OCI-LY1 (cell line): ENCODE data around the gene SETSIP.

ENCODE experiments used
- H2AFZ ChIP-seq: fragments of 200-600 bp; sonication (generic), shearing (Covaris generic); 2 replicates; pipeline ENCODE4 v1.6.0; 2014; ENCODE audit warnings: antibody characterized with exemption, mild to moderate bottlenecking, low read length
- H3F3A ChIP-seq: fragments of 200-600 bp; sonication (generic), shearing (Covaris generic); 2 replicates; pipeline ENCODE4 v1.6.0; 2014; ENCODE audit warnings: mild to moderate bottlenecking, antibody characterized with exemption, low read length, moderate library complexity; ENCODE audit not compliant: insufficient read depth
- H3K27ac ChIP-seq: fragments of 200-600 bp; sonication (generic); 2 replicates; pipeline ENCODE4 v1.5.1; 2014; ENCODE audit warnings: low read length, mixed run types, mild to moderate bottlenecking, low read depth; ENCODE audit not compliant: poor library complexity, severe bottlenecking
- H3K27me3 ChIP-seq: fragments of 200-600 bp; sonication (generic); 2 replicates; pipeline ENCODE4 v1.6.0; 2014; ENCODE audit warnings: antibody characterized with exemption, mild to moderate bottlenecking, low read length, moderate library complexity; ENCODE audit not compliant: insufficient read depth
- H3K36me3 ChIP-seq: fragments of 200-600 bp; sonication (generic); 2 replicates; pipeline ENCODE4 v1.6.1; 2014; ENCODE audit warnings: mild to moderate bottlenecking, antibody characterized with exemption, low read length, moderate library complexity, mixed read lengths; ENCODE audit not compliant: insufficient read depth
- H3K4me1 ChIP-seq: fragments of 200-600 bp; sonication (generic); 2 replicates; pipeline ENCODE4 v1.5.1; 2014; ENCODE audit warnings: mild to moderate bottlenecking, low read length, moderate library complexity; ENCODE audit not compliant: insufficient read depth, severe bottlenecking
- H3K4me2 ChIP-seq: fragments of 200-600 bp; sonication (generic), shearing (Covaris generic); 2 replicates; pipeline ENCODE4 v1.6.1; 2014; ENCODE audit warnings: low read length
- H3K4me3 ChIP-seq: fragments of 200-600 bp; sonication (generic); 2 replicates; pipeline ENCODE4 v1.5.1; 2014; ENCODE audit warnings: low read length, low read depth, mild to moderate bottlenecking, mixed read lengths; ENCODE audit not compliant: poor library complexity, severe bottlenecking
- H3K79me2 ChIP-seq: fragments of 200-600 bp; shearing (Covaris generic); 2 replicates; pipeline ENCODE4 v1.6.1; 2016; ENCODE audit warnings: mixed run types, low read length, mixed read lengths; ENCODE audit not compliant: insufficient read depth
- H3K9ac ChIP-seq: fragments of 200-600 bp; sonication (generic), shearing (Covaris generic); 2 replicates; pipeline ENCODE4 v1.6.1; 2014; ENCODE audit warnings: mild to moderate bottlenecking, low read length, mixed read lengths
- H3K9me2 ChIP-seq: fragments of 200-600 bp; sonication (generic), shearing (Covaris generic); 2 replicates; pipeline ENCODE4 v1.6.1; 2014; ENCODE audit warnings: low read depth, mild to moderate bottlenecking, low read length, mixed read lengths
- H3K9me3 ChIP-seq: fragments of 200-600 bp; shearing (Covaris generic); 2 replicates; pipeline ENCODE4 v1.6.1; 2014; ENCODE audit warnings: low read length, mixed read lengths
- H4K20me1 ChIP-seq: fragments of 200-600 bp; sonication (generic), shearing (Covaris generic); 2 replicates; pipeline ENCODE4 v1.6.0; 2016; ENCODE audit warnings: mild to moderate bottlenecking, low read length; ENCODE audit not compliant: insufficient read depth
- EZH2 ChIP-seq: fragments of 200-600 bp; sonication (generic), shearing (Covaris generic); IDR thresholded peaks from 2 replicates; pipeline ENCODE4 v1.8.0; 2017; ENCODE audit warnings: borderline replicate concordance, mixed run types, mild to moderate bottlenecking, antibody characterized with exemption, low read length, moderate library complexity, mixed read lengths
- TF ChIP-seq, protein P1 (sequence below): fragments of 200-600 bp; sonication (generic), shearing (Covaris generic); IDR thresholded peaks from 2 replicates; pipeline ENCODE4 v1.5.1; 2017; ENCODE audit warnings: mild to moderate bottlenecking, antibody characterized with exemption, low read length, moderate library complexity, mixed read lengths

The SETSIP gene

GRCh38 chr1:92065042-92065441 is 10.2 kb downstream of the SETSIP start:
- Histone ChIP-seq H2AFZ (no peak overlapping the region), H3K9me3 (no peaks in the 10 kb centered on the region), H3K27me3 (no peaks in the 10 kb centered on the region), H4K20me1 (no peaks in the 10 kb centered on the region), H3K79me2 (no peaks in the 10 kb centered on the region), H3K27ac (no peak overlapping the region), H3K4me2 (no peak overlapping the region), H3K9me2 (no peaks in the 10 kb centered on the region), H3K36me3 (no peaks in the 10 kb centered on the region), H3K4me1 (no peaks in the 10 kb centered on the region), H3K9ac (no peak overlapping the region), H3K4me3 (no peak overlapping the region), H3F3A (no peaks in the 10 kb centered on the region)
- TF ChIP-seq, protein P1, sequence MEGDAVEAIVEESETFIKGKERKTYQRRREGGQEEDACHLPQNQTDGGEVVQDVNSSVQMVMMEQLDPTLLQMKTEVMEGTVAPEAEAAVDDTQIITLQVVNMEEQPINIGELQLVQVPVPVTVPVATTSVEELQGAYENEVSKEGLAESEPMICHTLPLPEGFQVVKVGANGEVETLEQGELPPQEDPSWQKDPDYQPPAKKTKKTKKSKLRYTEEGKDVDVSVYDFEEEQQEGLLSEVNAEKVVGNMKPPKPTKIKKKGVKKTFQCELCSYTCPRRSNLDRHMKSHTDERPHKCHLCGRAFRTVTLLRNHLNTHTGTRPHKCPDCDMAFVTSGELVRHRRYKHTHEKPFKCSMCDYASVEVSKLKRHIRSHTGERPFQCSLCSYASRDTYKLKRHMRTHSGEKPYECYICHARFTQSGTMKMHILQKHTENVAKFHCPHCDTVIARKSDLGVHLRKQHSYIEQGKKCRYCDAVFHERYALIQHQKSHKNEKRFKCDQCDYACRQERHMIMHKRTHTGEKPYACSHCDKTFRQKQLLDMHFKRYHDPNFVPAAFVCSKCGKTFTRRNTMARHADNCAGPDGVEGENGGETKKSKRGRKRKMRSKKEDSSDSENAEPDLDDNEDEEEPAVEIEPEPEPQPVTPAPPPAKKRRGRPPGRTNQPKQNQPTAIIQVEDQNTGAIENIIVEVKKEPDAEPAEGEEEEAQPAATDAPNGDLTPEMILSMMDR: peak; percentile 9; the same call in 1 of the 2 replicates
- TF ChIP-seq EZH2: no peak

- H3K9me2 ChIP-seq: no peaks in the 10 kb centered on the region
- H2AFZ ChIP-seq: no peak overlapping the region
- no peaks in the 10 kb centered on the region for H3K4me1 ChIP-seq
- H3F3A ChIP-seq: no peaks in the 10 kb centered on the region
- no peak overlapping the region for H3K4me2 ChIP-seq
- H3K9ac ChIP-seq: no peak overlapping the region
- H3K36me3 ChIP-seq: no peaks in the 10 kb centered on the region
- H3K9me3 ChIP-seq: no peaks in the 10 kb centered on the region
- TF ChIP-seq EZH2: no peak
- TF ChIP-seq, protein P1: no peak
- H3K79me2 ChIP-seq: no peaks in the 10 kb centered on the region
- H3K27ac ChIP-seq: no peak overlapping the region
- no peaks in the 10 kb centered on the region for H4K20me1 ChIP-seq
- no peaks in the 10 kb centered on the region; the same call in 1 of the 2 replicates for H3K27me3 ChIP-seq
- no peak overlapping the region for H3K4me3 ChIP-seq
Measured at GRCh38 chr1:92051948-92052347, 23.3 kb downstream of the SETSIP start.

DNA sequence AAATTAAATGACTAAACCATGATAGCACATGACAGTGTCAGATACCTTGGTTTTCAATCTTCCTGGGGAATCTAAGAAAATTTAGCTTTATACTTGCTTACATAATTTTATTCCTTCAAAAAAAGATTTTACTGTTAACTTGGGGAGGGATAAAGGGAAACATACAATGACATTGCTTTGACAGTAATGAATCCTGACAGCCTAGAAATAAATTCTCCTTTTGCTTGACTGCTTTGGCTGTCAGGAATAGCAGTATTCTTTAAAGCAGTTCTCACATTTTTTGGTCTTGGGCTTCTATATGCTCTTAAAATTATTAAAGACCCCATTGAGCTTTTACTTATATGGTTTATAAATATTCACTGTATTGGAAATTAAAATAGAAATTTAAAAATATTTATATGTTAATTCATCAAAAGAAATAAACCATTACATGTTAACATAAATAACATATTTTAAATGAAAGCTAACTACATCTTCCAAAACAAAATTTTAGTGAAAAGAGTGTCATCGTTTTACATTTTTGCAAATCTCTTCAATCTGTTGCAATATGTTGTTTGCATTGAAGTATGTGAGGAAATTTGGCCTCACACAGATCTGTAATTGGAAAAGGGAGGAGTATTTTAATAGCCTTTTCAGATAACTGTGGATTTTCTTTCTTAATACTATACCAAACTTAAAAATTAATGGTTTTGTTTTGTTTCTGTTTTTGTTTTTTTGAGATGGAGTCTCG is 29.3 kb downstream of the SETSIP start:
- TF ChIP-seq EZH2: no peak
- TF ChIP-seq, protein P1: no peak
- H3F3A ChIP-seq: no peaks in the 10 kb centered on the region
- H3K4me3 ChIP-seq: no peak overlapping the region
- H2AFZ ChIP-seq: no peak overlapping the region
- no peak overlapping the region for H3K9ac ChIP-seq
- no peaks in the 10 kb centered on the region for H3K9me2 ChIP-seq
- no peaks in the 10 kb centered on the region for H3K36me3 ChIP-seq
- no peak overlapping the region for H3K27ac ChIP-seq
- no peaks in the 10 kb centered on the region for H3K9me3 ChIP-seq
- no peaks in the 10 kb centered on the region for H3K79me2 ChIP-seq
- no peaks in the 10 kb centered on the region for H3K27me3 ChIP-seq
- no peaks in the 10 kb centered on the region for H4K20me1 ChIP-seq
- no peak overlapping the region for H3K4me2 ChIP-seq
- H3K4me1 ChIP-seq: no peaks in the 10 kb centered on the region
